Measurements from ENCODE around the gene FEZ2. TPM values are rescaled to one million over a fixed set of nuclear protein-coding genes. Genes with fewer than 3 reads are reported as not detected.

The FEZ2 gene
- total RNA-seq, 1 experiment from 2014 or later = 51.1 TPM

GRCh38 chr2:36536776-36537175 is 61.2 kb downstream of the FEZ2 start:
- intact Hi-C loops (cut with micrococcal nuclease; ENCODE audit: unreplicated experiment) = no loop called here
- POLR2A ChIA-PET = no interaction called here
- in situ Hi-C loops (cut with HindIII; ENCODE audit: low pct_unique_long_range_greater_than_20kb, low sequenced_read_pairs) = no loop called here
- H3K36me3 ChIP-seq (ENCODE audit: control insufficient read depth, insufficient read depth, low read length) = peaks cover 19% of the 10 kb centered on the region
- no peaks in the 10 kb centered on the region for H3K9me3 ChIP-seq (ENCODE audit: control insufficient read depth, insufficient read depth, low read depth, low read length)
- no peak overlapping the region for H3K27ac ChIP-seq (ENCODE audit: low read length)
- BruUV-seq (replicated peaks) = no TSS peak
- H3K4me1 ChIP-seq (ENCODE audit: control insufficient read depth, insufficient read depth, low read length) = no peaks in the 10 kb centered on the region; the same call in none of the 2 replicates
- DNase-seq (ENCODE audit: low read depth, low spot score) = no peak
- ATAC-seq = no peak
- TF ChIP-seq TCF7L2 (IDR thresholded peaks at IDR 0.05; ENCODE audit: low read depth, low read length) (no peak), SIN3A (IDR thresholded peaks at IDR 0.05; ENCODE audit: borderline replicate concordance, insufficient read depth, low read depth, low read length) (no peak), CTCF (IDR thresholded peaks at IDR 0.05) (no peak), POLR2AphosphoS5 (IDR thresholded peaks at IDR 0.05; ENCODE audit: low read depth, low read length) (no peak; the same call in 1 of the 2 replicates)
- TF ChIP-seq, protein P1, sequence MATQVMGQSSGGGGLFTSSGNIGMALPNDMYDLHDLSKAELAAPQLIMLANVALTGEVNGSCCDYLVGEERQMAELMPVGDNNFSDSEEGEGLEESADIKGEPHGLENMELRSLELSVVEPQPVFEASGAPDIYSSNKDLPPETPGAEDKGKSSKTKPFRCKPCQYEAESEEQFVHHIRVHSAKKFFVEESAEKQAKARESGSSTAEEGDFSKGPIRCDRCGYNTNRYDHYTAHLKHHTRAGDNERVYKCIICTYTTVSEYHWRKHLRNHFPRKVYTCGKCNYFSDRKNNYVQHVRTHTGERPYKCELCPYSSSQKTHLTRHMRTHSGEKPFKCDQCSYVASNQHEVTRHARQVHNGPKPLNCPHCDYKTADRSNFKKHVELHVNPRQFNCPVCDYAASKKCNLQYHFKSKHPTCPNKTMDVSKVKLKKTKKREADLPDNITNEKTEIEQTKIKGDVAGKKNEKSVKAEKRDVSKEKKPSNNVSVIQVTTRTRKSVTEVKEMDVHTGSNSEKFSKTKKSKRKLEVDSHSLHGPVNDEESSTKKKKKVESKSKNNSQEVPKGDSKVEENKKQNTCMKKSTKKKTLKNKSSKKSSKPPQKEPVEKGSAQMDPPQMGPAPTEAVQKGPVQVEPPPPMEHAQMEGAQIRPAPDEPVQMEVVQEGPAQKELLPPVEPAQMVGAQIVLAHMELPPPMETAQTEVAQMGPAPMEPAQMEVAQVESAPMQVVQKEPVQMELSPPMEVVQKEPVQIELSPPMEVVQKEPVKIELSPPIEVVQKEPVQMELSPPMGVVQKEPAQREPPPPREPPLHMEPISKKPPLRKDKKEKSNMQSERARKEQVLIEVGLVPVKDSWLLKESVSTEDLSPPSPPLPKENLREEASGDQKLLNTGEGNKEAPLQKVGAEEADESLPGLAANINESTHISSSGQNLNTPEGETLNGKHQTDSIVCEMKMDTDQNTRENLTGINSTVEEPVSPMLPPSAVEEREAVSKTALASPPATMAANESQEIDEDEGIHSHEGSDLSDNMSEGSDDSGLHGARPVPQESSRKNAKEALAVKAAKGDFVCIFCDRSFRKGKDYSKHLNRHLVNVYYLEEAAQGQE (IDR thresholded peaks at IDR 0.05; ENCODE audit: insufficient read depth in 1 of 2, low read depth in 2 of 2, low read length in 1 of 2) = no peak
- CTCF ChIA-PET = no interaction called here
- H3K4me3 ChIP-seq (ENCODE audit: low read depth in 2 of 2, low read length in 2 of 2) = no peak overlapping the region
- H3K27me3 ChIP-seq (ENCODE audit: control insufficient read depth, insufficient read depth, low read length) = no peaks in the 10 kb centered on the region

DNA sequence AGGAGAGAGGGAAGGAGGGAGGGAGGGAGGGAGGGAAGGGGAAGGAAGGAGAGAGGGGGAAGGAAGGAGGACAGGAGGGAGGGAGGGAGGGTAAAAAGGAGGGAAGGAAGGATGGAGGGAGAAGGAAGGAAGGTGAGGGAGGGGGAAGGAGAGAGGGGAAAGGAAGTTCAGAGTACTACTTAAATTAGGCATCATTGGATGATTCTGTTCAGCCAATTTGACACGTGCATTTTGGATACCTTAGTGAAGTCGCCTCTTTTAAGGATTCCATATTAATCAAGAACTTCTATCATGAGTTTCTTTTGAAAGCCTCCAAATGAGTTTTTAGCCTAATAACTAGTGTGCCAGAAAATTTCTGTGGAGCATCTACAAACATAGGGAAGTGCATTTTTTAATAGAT is 62.9 kb downstream of the FEZ2 start:
- H3K4me1 ChIP-seq (ENCODE audit: control insufficient read depth, insufficient read depth, low read length) = no peaks in the 10 kb centered on the region
- peaks cover 20% of the 10 kb centered on the region for H3K36me3 ChIP-seq (ENCODE audit: control insufficient read depth, insufficient read depth, low read length)
- POLR2A ChIA-PET = no interaction called here
- no peak overlapping the region for H3K4me3 ChIP-seq (ENCODE audit: low read depth in 2 of 2, low read length in 2 of 2)
- ATAC-seq (no peak), DNase-seq (ENCODE audit: low read depth, low spot score) (no peak)
- CTCF ChIA-PET = no interaction called here
- intact Hi-C loops (cut with micrococcal nuclease; ENCODE audit: unreplicated experiment) = no loop called here
- BruUV-seq (replicated peaks) = no TSS peak
- H3K27ac ChIP-seq (ENCODE audit: low read length) = no peak overlapping the region
- in situ Hi-C loops (cut with HindIII; ENCODE audit: low pct_unique_long_range_greater_than_20kb, low sequenced_read_pairs) = no loop called here
- no peak for TF ChIP-seq POLR2AphosphoS5 (IDR thresholded peaks at IDR 0.05; ENCODE audit: low read depth, low read length)
- no peak for TF ChIP-seq SIN3A (IDR thresholded peaks at IDR 0.05; ENCODE audit: borderline replicate concordance, insufficient read depth, low read depth, low read length)
- no peak for TF ChIP-seq CTCF (IDR thresholded peaks at IDR 0.05)
- TF ChIP-seq, protein P1 (IDR thresholded peaks at IDR 0.05; ENCODE audit: insufficient read depth in 1 of 2, low read depth in 2 of 2, low read length in 1 of 2) = no peak
- TF ChIP-seq TCF7L2 (IDR thresholded peaks at IDR 0.05; ENCODE audit: low read depth, low read length) = no peak
- no peaks in the 10 kb centered on the region for H3K27me3 ChIP-seq (ENCODE audit: control insufficient read depth, insufficient read depth, low read length)
- no peaks in the 10 kb centered on the region for H3K9me3 ChIP-seq (ENCODE audit: control insufficient read depth, insufficient read depth, low read depth, low read length)

Measured in Panc1 (cell line).